ENCODE results near the gene TMEM63A.

GRCh38 chr1:225861834-225862580, 20.2 kb downstream of the TMEM63A start:
- TF ChIP-seq FOXM1 (IDR thresholded peaks at IDR 0.05; ENCODE audit: borderline replicate concordance) (no peak), BHLHE40 (IDR thresholded peaks at IDR 0.05; ENCODE audit: borderline replicate concordance) (no peak), ELF4 (IDR thresholded peaks at IDR 0.05) (no peak), CTBP1 (IDR thresholded peaks at IDR 0.05; ENCODE audit: borderline replicate concordance) (no peak), TARDBP (IDR thresholded peaks at IDR 0.05) (no peak), SP1 (IDR thresholded peaks at IDR 0.05) (no peak), ARNT (IDR thresholded peaks at IDR 0.05) (no peak), SUZ12 (IDR thresholded peaks at IDR 0.05) (no peak), LEF1 (IDR thresholded peaks at IDR 0.05; ENCODE audit: borderline replicate concordance) (no peak)

Data from HEK293T (cell line).